Keratinocyte (primary cell): ENCODE measurements around the gene SEMA3D.

Experiments used
- CTCF ChIP-seq, 3 experiments: IDR thresholded peaks in 1 of 3; conservative IDR thresholded peaks in 1 of 3; optimal IDR thresholded peaks in 1 of 3; 2 replicates in 2 of 3; 3 replicates in 1 of 3; pipeline versions ENCODE3 to v1.5.1; 2011; ENCODE audit warnings: low read length in 3 of 3, mild to moderate bottlenecking in 3 of 3, moderate library complexity in 2 of 3, control low read depth in 1 of 3, inconsistent platforms in 1 of 3; ENCODE audit not compliant: insufficient read depth in 2 of 3; ENCODE audit errors: extremely low read depth in 1 of 3
- EZH2 ChIP-seq: IDR thresholded peaks from one replicate; pipeline ENCODE4 v1.6.1; 2012; ENCODE audit warnings: inconsistent platforms, mild to moderate bottlenecking, low read length, moderate library complexity

- TF ChIP-seq CTCF (optimal IDR thresholded peaks at IDR 0.05 in 1 of 3, IDR thresholded peaks at IDR 0.05 in 1 of 3, conservative IDR thresholded peaks at IDR 0.05 in 1 of 3; ENCODE audit: extremely low read depth in 1 of 3, insufficient read depth in 2 of 3, low read length in 3 of 3): no peak
- no peak for TF ChIP-seq EZH2
Measured at GRCh38 chr7:85090919-85091564, 95.8 kb downstream of the SEMA3D start.
